GM15510 (cell line): ENCODE data around the gene CDKN2D.

Experiments used
- POLR2A ChIP-seq: IDR thresholded peaks from 3 replicates; pipeline ENCODE4 v1.6.1; 2011; ENCODE audit warnings: borderline replicate concordance; ENCODE audit not compliant: insufficient read length; ENCODE audit errors: extremely low read depth

The CDKN2D gene

GRCh38 chr19:10565567-10566407 lies 3.0 kb downstream of the CDKN2D start, which contains the start of gene KRI1:
Gene KRI1 (minus strand): TSS chr19:10566010. CDS start chr19:10565999, 11 bp downstream.
- peak; percentile 80 for TF ChIP-seq POLR2A

GRCh38 chr19:10565028-10565566 lies 3.7 kb downstream of the CDKN2D start:
- TF ChIP-seq POLR2A = no peak

- no peak for TF ChIP-seq POLR2A
These were observed 6.2 kb downstream of the CDKN2D start for GRCh38 chr19:10562609-10563008.

GRCh38 chr19:10560154-10560553 lies 8.6 kb downstream of the CDKN2D start:
- no peak for TF ChIP-seq POLR2A

- no peak for TF ChIP-seq POLR2A
These were observed 11.1 kb downstream of the CDKN2D start for GRCh38 chr19:10557603-10558197.

- TF ChIP-seq POLR2A = no peak
These were observed 13.2 kb downstream of the CDKN2D start for GRCh38 chr19:10555610-10555973.

GRCh38 chr19:10554760-10555609 lies 13.8 kb downstream of the CDKN2D start:
- TF ChIP-seq POLR2A = no peak

GRCh38 chr19:10553943-10554381 lies 14.8 kb downstream of the CDKN2D start:
- no peak for TF ChIP-seq POLR2A

GRCh38 chr19:10553087-10553667 lies 15.6 kb downstream of the CDKN2D start:
- TF ChIP-seq POLR2A = no peak

GRCh38 chr19:10552510-10553053 lies 16.2 kb downstream of the CDKN2D start:
- no peak for TF ChIP-seq POLR2A

GRCh38 chr19:10551698-10552301 lies 17.0 kb downstream of the CDKN2D start:
- TF ChIP-seq POLR2A = no peak

GRCh38 chr19:10550336-10550735 lies 18.4 kb downstream of the CDKN2D start:
- TF ChIP-seq POLR2A = no peak

GRCh38 chr19:10549733-10550132 lies 19.0 kb downstream of the CDKN2D start:
- TF ChIP-seq POLR2A = no peak
